K562 (cell line): ENCODE data around the gene RNPEP. TPM values are rescaled to one million over a fixed set of nuclear protein-coding genes. Genes with fewer than 3 reads are reported as not detected.

Source experiments
- CBX2 ChIP-seq: fragments of 200-600 bp; sonication (generic); IDR thresholded peaks from one replicate; pipeline ENCODE4 v1.6.1; 2012; ENCODE audit warnings: mild to moderate bottlenecking, low read length, inconsistent platforms; ENCODE audit not compliant: insufficient read depth, poor library complexity, severe bottlenecking
- CSDE1 ChIP-seq, 2 experiments: fragments of 450-650 bp; IDR thresholded peaks; 2 replicates each; pipeline ENCODE4 v1.6.1; 2016; ENCODE audit warnings: mild to moderate bottlenecking in 1 of 2
- CXXC5 ChIP-seq: fragments of 250-450 bp; sonication (Bioruptor Pico); IDR thresholded peaks from 2 replicates; pipeline ENCODE4 v1.8.0; 2022; ENCODE audit warnings: inconsistent platforms, mild to moderate bottlenecking, moderate library complexity
- ETV5 ChIP-seq: sonication (generic); formaldehyde crosslinking; IDR thresholded peaks from 2 replicates; pipeline ENCODE4 v1.4.0; 2020; ENCODE audit warnings: low read depth, mild to moderate bottlenecking, missing genetic modification reagents
- HNRNPUL1 ChIP-seq: fragments of 200-400 bp; formaldehyde crosslinking; IDR thresholded peaks from 2 replicates; pipeline ENCODE4 v1.6.1; 2017; ENCODE audit warnings: low read length
- MAZ ChIP-seq, 2 experiments: fragments of 450-650 bp in 1 of 2; sonication (generic) in 1 of 2; formaldehyde crosslinking; IDR thresholded peaks in 1 of 2; conservative IDR thresholded peaks in 1 of 2; 2 replicates each; pipeline versions ENCODE4 v1.4.0 to v1.5.0; 2020; ENCODE audit warnings: mild to moderate bottlenecking in 1 of 2, missing genetic modification reagents in 1 of 2
- MBD2 ChIP-seq: sonication (generic); IDR thresholded peaks from 2 replicates; pipeline ENCODE4 v1.6.1; 2016; ENCODE audit warnings: low read depth, borderline replicate concordance
- NONO ChIP-seq, 2 experiments: fragments of 200-400 bp in 1 of 2; fragments of 450-650 bp in 1 of 2; formaldehyde crosslinking in 1 of 2; IDR thresholded peaks; 2 replicates each; pipeline ENCODE4 v1.6.1; 2017; ENCODE audit warnings: low read depth in 2 of 2, mild to moderate bottlenecking in 2 of 2, moderate library complexity in 2 of 2, low read length in 1 of 2
- PHF8 ChIP-seq: fragments of 200-600 bp; sonication (generic); IDR thresholded peaks from 2 replicates; pipeline ENCODE4 v1.6.1; 2012; ENCODE audit warnings: mixed run types, mild to moderate bottlenecking, inconsistent platforms, low read length, moderate library complexity, borderline replicate concordance
- PKNOX1 ChIP-seq: fragments of 450-650 bp; IDR thresholded peaks from 2 replicates; pipeline ENCODE4 v1.6.1; 2016
- POLR2B ChIP-seq: fragments of 450-650 bp; IDR thresholded peaks from 2 replicates; pipeline ENCODE4 v1.6.1; 2018; ENCODE audit warnings: low read depth; ENCODE audit not compliant: partially characterized antibody
- RBM15 ChIP-seq: fragments of 200-400 bp; formaldehyde crosslinking; IDR thresholded peaks from 2 replicates; pipeline ENCODE4 v1.6.1; 2018; ENCODE audit warnings: mild to moderate bottlenecking, low read length, moderate library complexity; ENCODE audit not compliant: insufficient read depth
- SIRT6 ChIP-seq: IDR thresholded peaks from one replicate; pipeline ENCODE4 v1.6.1; 2012; ENCODE audit warnings: low read depth, mild to moderate bottlenecking, control low read depth, inconsistent platforms, low read length, moderate library complexity
- STAG1 ChIP-seq: sonication (generic); formaldehyde crosslinking; IDR thresholded peaks from 2 replicates; pipeline ENCODE4 v1.5.0; 2020; ENCODE audit warnings: missing genetic modification reagents, borderline replicate concordance
- YBX1 ChIP-seq: fragments of 450-650 bp; IDR thresholded peaks from 2 replicates; pipeline ENCODE4 v1.7.1; 2016; ENCODE audit warnings: mild to moderate bottlenecking
- ZBTB17 ChIP-seq: fragments of 450-650 bp; formaldehyde crosslinking; IDR thresholded peaks from 2 replicates; pipeline ENCODE4 v1.4.0; 2020; ENCODE audit warnings: mild to moderate bottlenecking
- ZFP30 ChIP-seq: fragments of 250-450 bp; sonication (Bioruptor Pico); IDR thresholded peaks from 2 replicates; pipeline ENCODE4 v1.8.0; 2022; ENCODE audit warnings: moderate library complexity, mild to moderate bottlenecking, inconsistent platforms, borderline replicate concordance
- ZFX ChIP-seq: sonication (generic); formaldehyde crosslinking; IDR thresholded peaks from 2 replicates; pipeline ENCODE4 v1.8.0; 2022; ENCODE audit warnings: mild to moderate bottlenecking, missing genetic modification reagents, moderate library complexity
- ZNF311 ChIP-seq: fragments of 250-450 bp; sonication (Bioruptor Pico); IDR thresholded peaks from 2 replicates; pipeline ENCODE4 v1.4.0; 2020; ENCODE audit warnings: mild to moderate bottlenecking, moderate library complexity
- polyA plus RNA-seq, 8 experiments: library from polyadenylated mRNA; depleted of rRNA in 4 of 8; stranded (reverse) in 5 of 8; unstranded in 3 of 8; fragments of >200 nt; fragmentation: Nextera tagmentation in 2 of 8; fragmentation: Illumina TruSeq in 1 of 8; extraction: Ambion mirVana in 2 of 8; extraction: Trizol in 1 of 8; gene quantifications; 2 replicates each; pipeline versions ENCODE4 v1.2.1 to v1.2.3, GENCODE V29; 2011 to 2014; ENCODE audit warnings: inconsistent platforms in 1 of 8, missing spikeins in 1 of 8
- total RNA-seq, 7 experiments: library from RNA; depleted of rRNA in 6 of 7; stranded (reverse); fragments of >200 nt in 6 of 7; fragmentation: Illumina TruSeq in 2 of 7; extraction: Trizol in 2 of 7; gene quantifications; 2 replicates each; pipeline versions ENCODE4 v1.2.1 to v1.2.3, GENCODE V29; 2011 to 2021; ENCODE audit warnings: low replicate concordance in 1 of 7
- TF ChIP-seq, protein P1 (sequence below): fragments of 450-650 bp; formaldehyde crosslinking; IDR thresholded peaks from 2 replicates; pipeline ENCODE4 v1.4.0; 2020; ENCODE audit warnings: mild to moderate bottlenecking
- TF ChIP-seq, protein P2 (sequence below): sonication (generic); IDR thresholded peaks from 2 replicates; pipeline ENCODE4 v1.6.1; 2016

The RNPEP gene
- total and polyA plus RNA-seq, 9 of the 15 experiments (the other 6 are each of a cell fraction or from before 2014, with no cell fraction given): 27.5 to 131 (median 63.4) TPM

DNA sequence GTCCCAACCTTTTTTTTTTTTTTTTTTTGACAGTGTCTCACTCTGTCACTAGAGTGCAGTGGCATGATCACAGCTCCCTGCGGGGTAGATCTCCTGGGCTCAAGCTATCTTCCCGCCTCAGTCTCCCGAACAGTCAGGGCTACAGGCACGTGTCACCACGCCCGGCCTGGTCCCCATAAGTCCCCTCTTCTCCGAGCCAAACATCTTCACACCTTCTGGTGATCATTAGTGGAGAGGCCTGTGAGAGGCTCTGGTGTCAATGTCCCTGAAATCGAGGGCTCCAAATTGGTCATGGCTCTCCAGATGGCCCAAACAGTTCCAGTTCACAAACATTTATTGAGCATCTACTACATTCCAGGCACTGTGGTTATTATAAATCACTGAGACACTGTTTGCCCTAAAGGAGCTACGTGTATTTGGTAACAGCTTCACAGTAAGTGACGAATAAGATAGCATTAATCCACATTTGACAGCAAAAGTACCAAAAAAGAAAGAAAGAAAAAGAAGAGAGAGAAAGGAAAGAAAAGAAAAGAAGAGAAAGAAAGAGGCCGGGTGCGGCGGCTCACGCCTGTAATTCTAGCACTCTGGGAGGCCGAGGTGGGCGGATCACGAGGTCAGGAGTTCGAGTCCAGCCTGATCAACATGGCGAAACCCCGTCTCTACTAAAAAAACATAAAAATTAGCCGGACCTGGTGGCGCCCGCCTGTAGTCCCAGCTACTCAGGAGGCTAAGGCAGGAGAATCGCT, 28.0 kb upstream of the RNPEP start (continued):
- TF ChIP-seq ZFP30 (no peak), CSDE1 (IDR thresholded peaks at IDR 0.05) (0 out of 4 replicates have a peak, but pooled peaks of 1 of the 2 experiments have one; percentile 8), PKNOX1 (no peak), YBX1 (no peak), NONO (IDR thresholded peaks at IDR 0.05; ENCODE audit: low read depth in 2 of 2, low read length in 1 of 2) (no peak), ZFX (CRISPR knock-in tag) (no peak), HNRNPUL1 (no peak), ZNF311 (CRISPR knock-in tag) (no peak), ETV5 (no peak), RBM15 (no peak), CXXC5 (no peak), ZBTB17 (CRISPR knock-in tag) (no peak), SIRT6 (no peak), PHF8 (no peak), CBX2 (no peak), POLR2B (no peak), MAZ (CRISPR knock-in tag; conservative IDR thresholded peaks at IDR 0.05 in 1 of 2, IDR thresholded peaks at IDR 0.05 in 1 of 2) (0 out of 4 replicates have a peak, but pooled peaks of 1 of the 2 experiments have one; percentile 18), MBD2 (no peak), STAG1 (CRISPR knock-in tag) (no peak; the same call in 1 of the 2 replicates)
- TF ChIP-seq, protein P1, sequence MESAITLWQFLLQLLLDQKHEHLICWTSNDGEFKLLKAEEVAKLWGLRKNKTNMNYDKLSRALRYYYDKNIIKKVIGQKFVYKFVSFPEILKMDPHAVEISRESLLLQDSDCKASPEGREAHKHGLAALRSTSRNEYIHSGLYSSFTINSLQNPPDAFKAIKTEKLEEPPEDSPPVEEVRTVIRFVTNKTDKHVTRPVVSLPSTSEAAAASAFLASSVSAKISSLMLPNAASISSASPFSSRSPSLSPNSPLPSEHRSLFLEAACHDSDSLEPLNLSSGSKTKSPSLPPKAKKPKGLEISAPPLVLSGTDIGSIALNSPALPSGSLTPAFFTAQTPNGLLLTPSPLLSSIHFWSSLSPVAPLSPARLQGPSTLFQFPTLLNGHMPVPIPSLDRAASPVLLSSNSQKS (CRISPR knock-in tag): no peak
- TF ChIP-seq, protein P2, sequence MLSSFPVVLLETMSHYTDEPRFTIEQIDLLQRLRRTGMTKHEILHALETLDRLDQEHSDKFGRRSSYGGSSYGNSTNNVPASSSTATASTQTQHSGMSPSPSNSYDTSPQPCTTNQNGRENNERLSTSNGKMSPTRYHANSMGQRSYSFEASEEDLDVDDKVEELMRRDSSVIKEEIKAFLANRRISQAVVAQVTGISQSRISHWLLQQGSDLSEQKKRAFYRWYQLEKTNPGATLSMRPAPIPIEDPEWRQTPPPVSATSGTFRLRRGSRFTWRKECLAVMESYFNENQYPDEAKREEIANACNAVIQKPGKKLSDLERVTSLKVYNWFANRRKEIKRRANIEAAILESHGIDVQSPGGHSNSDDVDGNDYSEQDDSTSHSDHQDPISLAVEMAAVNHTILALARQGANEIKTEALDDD: no peak
